CD4-positive, alpha-beta T cell (primary cell): ENCODE results near the gene HSFX1. TPM values are rescaled to one million over a fixed set of nuclear protein-coding genes. Genes with fewer than 3 reads are reported as not detected.

Experiments used
- ATAC-seq: fragments of 200-7000 bp; cut with Tn5 transposase; one replicate; pipeline ENCODE4 v1.10.0; 2022; ENCODE audit warnings: mild to moderate bottlenecking; ENCODE audit not compliant: poor library complexity
- CTCF ChIA-PET: fragments of 350-600 bp; sonication (Branson Sonifier 250); formaldehyde crosslinking; loops from one replicate; lab custom pipeline; 2021; ENCODE audit warnings: antibody characterized with exemption, inconsistent platforms; lab: Charles Lee
- POLR2A ChIA-PET: fragments of 350-600 bp; sonication (Branson Sonifier 250); formaldehyde crosslinking; loops from one replicate; lab custom pipeline; 2021; ENCODE audit warnings: antibody characterized with exemption, inconsistent platforms; lab: Charles Lee
- DNase-seq, 14 experiments: peaks; one replicate each; pipeline ENCODE4 v3.0.0-alpha.2; 2013 to 2020; ENCODE audit warnings: mixed read lengths in 2 of 14
- H3K27ac ChIP-seq, 2 donors: one replicate each; pipeline versions ENCODE4 v1.5.1 to v1.7.0; 2013; ENCODE audit warnings: low read length in 2 of 2, low read depth in 1 of 2, mild to moderate bottlenecking in 1 of 2
- H3K27me3 ChIP-seq, 2 experiments: 1 replicate in 1 of 2; 2 replicates in 1 of 2; pipeline versions ENCODE4 v1.6.1 to v1.7.0; 2013; ENCODE audit warnings: low read length in 2 of 2, control low read depth in 1 of 2, mild to moderate bottlenecking in 1 of 2, moderate library complexity in 1 of 2; ENCODE audit not compliant: insufficient read depth in 2 of 2, control insufficient read depth in 1 of 2
- H3K36me3 ChIP-seq: one replicate; pipeline ENCODE4 v1.6.1; 2013; ENCODE audit warnings: low read length, control low read depth; ENCODE audit not compliant: insufficient read depth
- H3K4me1 ChIP-seq: one replicate; pipeline ENCODE4 v1.6.1; 2013; ENCODE audit warnings: low read length, control low read depth; ENCODE audit not compliant: insufficient read depth
- H3K4me3 ChIP-seq: one replicate; pipeline ENCODE4 v1.5.1; 2013; ENCODE audit warnings: mild to moderate bottlenecking, low read length, moderate library complexity
- H3K9me3 ChIP-seq, 2 experiments: 1 replicate in 1 of 2; 2 replicates in 1 of 2; pipeline versions ENCODE4 v1.6.1 to v1.7.0; 2013; ENCODE audit warnings: low read length in 2 of 2, mild to moderate bottlenecking in 2 of 2, control low read depth in 1 of 2, moderate library complexity in 1 of 2; ENCODE audit not compliant: control insufficient read depth in 1 of 2, insufficient read depth in 1 of 2
- H3K27ac Mint-ChIP-seq: one replicate; pipeline ENCODE4 v1.8.0; 2020; ENCODE audit warnings: mixed read lengths
- H3K27me3 Mint-ChIP-seq: one replicate; pipeline ENCODE4 v1.8.0; 2021; ENCODE audit warnings: mixed read lengths
- H3K36me3 Mint-ChIP-seq: one replicate; pipeline ENCODE4 v1.8.0; 2021; ENCODE audit warnings: low read depth, mixed read lengths
- H3K4me1 Mint-ChIP-seq: one replicate; pipeline ENCODE4 v1.8.0; 2021; ENCODE audit warnings: low read depth, mixed read lengths
- H3K4me3 Mint-ChIP-seq: one replicate; pipeline ENCODE4 v1.8.0; 2020; ENCODE audit warnings: mild to moderate bottlenecking, mixed read lengths
- H3K9me3 Mint-ChIP-seq: one replicate; pipeline ENCODE4 v1.8.0; 2020; ENCODE audit warnings: mixed read lengths
- intact Hi-C, 2 experiments: fragments of 100-400 bp; cut with DNase I in 1 of 2; cut with micrococcal nuclease in 1 of 2; formaldehyde crosslinking; loops; one replicate each; pipeline versions ENCODE4 v1.15.1 to v1.9.0; 2023 to 2025; cut with DNase I, micrococcal nuclease
- total RNA-seq, 174 experiments: library from RNA in 2 of 174; stranded (reverse) in 2 of 174; gene quantifications; one replicate each; pipeline ENCODE4 v1.2.3 and lab custom pipeline; 2021 to 2026
- TF ChIP-seq, protein P1 (sequence below): fragments of 200-600 bp; IDR thresholded peaks from one replicate; pipeline ENCODE4 v1.8.0; 2022; ENCODE audit warnings: antibody characterized with exemption, mild to moderate bottlenecking

Gene HSFX1
- total RNA-seq, 2 experiments from 2014 or later, result 0.30 TPM; not detected in 1

DNA sequence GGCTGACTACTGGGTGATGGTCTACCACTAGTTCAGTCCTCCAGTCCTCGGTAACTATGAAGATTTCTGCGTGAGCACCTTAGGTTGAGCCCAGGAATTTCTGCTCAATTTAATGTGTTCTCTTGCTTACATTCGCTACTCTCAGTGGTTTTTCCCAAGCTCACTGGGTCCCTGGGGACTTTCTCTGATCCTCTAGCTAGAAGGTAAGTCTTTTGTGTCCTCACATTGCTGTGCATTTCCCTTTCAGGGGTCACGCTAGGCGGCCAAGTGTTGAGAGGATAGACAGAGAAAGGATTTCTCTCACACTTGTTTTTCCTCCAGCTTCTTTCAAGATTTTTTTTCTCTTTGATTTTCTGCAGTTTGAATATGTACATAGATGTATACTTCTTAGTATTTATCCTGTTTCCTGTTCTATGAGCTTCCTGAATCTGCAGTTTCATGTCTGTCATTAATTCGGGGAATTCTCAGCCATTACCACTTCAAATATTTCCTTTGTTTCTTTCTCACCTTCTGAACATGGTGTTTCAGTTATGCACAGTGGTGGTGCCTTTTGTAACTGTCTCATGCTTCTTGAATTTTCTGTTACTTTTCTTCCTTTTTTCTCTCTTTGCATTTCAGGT, 25.3 kb downstream of the HSFX1 start:
- Mint-ChIP-seq H3K9me3 (no peaks in the 10 kb centered on the region), H3K36me3 (no peaks in the 10 kb centered on the region), H3K4me1 (peaks cover 22% of the 10 kb centered on the region), H3K27ac (peak overlapping the region; percentile 35), H3K4me3 (no peak overlapping the region), H3K27me3 (no peaks in the 10 kb centered on the region)
- no peak for ATAC-seq
- H3K36me3 ChIP-seq, result no peaks in the 10 kb centered on the region
- intact Hi-C loops, result no loop called here
- H3K4me3 ChIP-seq, result no peak overlapping the region
- ChIA-PET CTCF (no interaction called here), POLR2A (no interaction called here)
- H3K27ac ChIP-seq, result no peak overlapping the region
- DNase-seq, result peak in 2 of 14 experiments; percentile 5 to 16
- no peaks in the 10 kb centered on the region for H3K9me3 ChIP-seq
- TF ChIP-seq, protein P1, sequence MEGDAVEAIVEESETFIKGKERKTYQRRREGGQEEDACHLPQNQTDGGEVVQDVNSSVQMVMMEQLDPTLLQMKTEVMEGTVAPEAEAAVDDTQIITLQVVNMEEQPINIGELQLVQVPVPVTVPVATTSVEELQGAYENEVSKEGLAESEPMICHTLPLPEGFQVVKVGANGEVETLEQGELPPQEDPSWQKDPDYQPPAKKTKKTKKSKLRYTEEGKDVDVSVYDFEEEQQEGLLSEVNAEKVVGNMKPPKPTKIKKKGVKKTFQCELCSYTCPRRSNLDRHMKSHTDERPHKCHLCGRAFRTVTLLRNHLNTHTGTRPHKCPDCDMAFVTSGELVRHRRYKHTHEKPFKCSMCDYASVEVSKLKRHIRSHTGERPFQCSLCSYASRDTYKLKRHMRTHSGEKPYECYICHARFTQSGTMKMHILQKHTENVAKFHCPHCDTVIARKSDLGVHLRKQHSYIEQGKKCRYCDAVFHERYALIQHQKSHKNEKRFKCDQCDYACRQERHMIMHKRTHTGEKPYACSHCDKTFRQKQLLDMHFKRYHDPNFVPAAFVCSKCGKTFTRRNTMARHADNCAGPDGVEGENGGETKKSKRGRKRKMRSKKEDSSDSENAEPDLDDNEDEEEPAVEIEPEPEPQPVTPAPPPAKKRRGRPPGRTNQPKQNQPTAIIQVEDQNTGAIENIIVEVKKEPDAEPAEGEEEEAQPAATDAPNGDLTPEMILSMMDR, result no peak
- H3K27me3 ChIP-seq, result no peaks in the 10 kb centered on the region
- peaks cover 6% of the 10 kb centered on the region for H3K4me1 ChIP-seq

GRCh38 chrX:149799938-149800337, 26.1 kb downstream of the HSFX1 start:
- ATAC-seq (no peak), DNase-seq (no peak)
- Mint-ChIP-seq H3K4me3 (no peak overlapping the region), H3K36me3 (no peaks in the 10 kb centered on the region), H3K27ac (peak overlapping the region; percentile 35), H3K9me3 (no peaks in the 10 kb centered on the region), H3K27me3 (no peaks in the 10 kb centered on the region), H3K4me1 (peaks cover 22% of the 10 kb centered on the region)
- POLR2A ChIA-PET, result no interaction called here
- H3K9me3 ChIP-seq, result no peaks in the 10 kb centered on the region
- no peak overlapping the region for H3K27ac ChIP-seq
- peaks cover 6% of the 10 kb centered on the region for H3K4me1 ChIP-seq
- CTCF ChIA-PET, result no interaction called here
- intact Hi-C loops, result no loop called here
- no peaks in the 10 kb centered on the region for H3K36me3 ChIP-seq
- H3K27me3 ChIP-seq, result no peaks in the 10 kb centered on the region
- no peak overlapping the region for H3K4me3 ChIP-seq
- TF ChIP-seq, protein P1, result no peak

- H3K36me3 Mint-ChIP-seq, result no peaks in the 10 kb centered on the region
- H3K27me3 Mint-ChIP-seq, result no peaks in the 10 kb centered on the region
- TF ChIP-seq, protein P1, result no peak
- peaks cover 13% of the 10 kb centered on the region for H3K4me1 Mint-ChIP-seq
- Histone ChIP-seq H3K27me3 (no peaks in the 10 kb centered on the region), H3K27ac (no peak overlapping the region), H3K4me3 (no peak overlapping the region), H3K9me3 (no peaks in the 10 kb centered on the region), H3K4me1 (peaks cover 6% of the 10 kb centered on the region), H3K36me3 (no peaks in the 10 kb centered on the region)
- CTCF ChIA-PET, result no interaction called here
- H3K27ac Mint-ChIP-seq, result no peak overlapping the region
- no peak for ATAC-seq
- POLR2A ChIA-PET, result no interaction called here
- intact Hi-C loops, result no loop called here
- DNase-seq, result no peak
- H3K9me3 Mint-ChIP-seq, result no peaks in the 10 kb centered on the region
- H3K4me3 Mint-ChIP-seq, result no peak overlapping the region
These were observed 29.7 kb downstream of the HSFX1 start for GRCh38 chrX:149803458-149804062.
